Dendritic cell treated with granulocyte-macrophage colony-stimulating factor and Interleukin-4, amounts not matched to agents 40 ng/mL and 50 ng/mL, for 4 days (primary cell): Measurements from ENCODE around the gene CRACR2B.

ENCODE experiments used
- H3K27ac Mint-ChIP-seq: one replicate; pipeline ENCODE4 v1.8.0; 2022; ENCODE audit warnings: mild to moderate bottlenecking, mixed read lengths
- H3K27me3 Mint-ChIP-seq: one replicate; pipeline ENCODE4 v1.8.0; 2022; ENCODE audit warnings: mild to moderate bottlenecking, mixed read lengths
- H3K36me3 Mint-ChIP-seq: one replicate; pipeline ENCODE4 v1.8.0; 2022; ENCODE audit warnings: low read depth, mixed read lengths
- H3K4me1 Mint-ChIP-seq: one replicate; pipeline ENCODE4 v1.8.0; 2022; ENCODE audit warnings: low read depth, mixed read lengths
- H3K4me3 Mint-ChIP-seq: one replicate; pipeline ENCODE4 v1.8.0; 2022; ENCODE audit warnings: mild to moderate bottlenecking, moderate library complexity, mixed read lengths
- H3K9me3 Mint-ChIP-seq: one replicate; pipeline ENCODE4 v1.8.0; 2022; ENCODE audit warnings: mixed read lengths
- intact Hi-C: fragments of 100-400 bp; cut with micrococcal nuclease; formaldehyde crosslinking; loops from one replicate; pipeline ENCODE4 v1.15.0; 2022

The CRACR2B gene

DNA sequence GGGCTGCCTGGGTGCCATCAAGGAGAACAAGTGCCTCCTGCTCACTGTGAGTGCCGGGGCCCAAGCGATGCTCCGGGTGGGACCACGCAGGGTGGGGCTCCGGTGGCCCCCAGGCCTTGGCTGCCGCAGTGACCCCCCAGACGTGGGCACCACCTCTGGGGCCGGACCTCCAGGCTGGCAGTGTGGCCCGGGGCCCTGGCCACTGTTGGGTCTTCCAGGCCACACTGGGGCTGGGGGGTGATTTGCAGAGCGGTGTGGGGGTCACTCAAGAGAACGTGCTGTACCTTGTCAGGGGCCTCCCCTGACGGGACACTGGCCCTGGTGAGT lies 34.9 kb downstream of the CRACR2B start:
- Mint-ChIP-seq H3K36me3 (peaks cover 99% of the 10 kb centered on the region), H3K27me3 (no peaks in the 10 kb centered on the region), H3K4me1 (peaks cover 39% of the 10 kb centered on the region), H3K9me3 (no peaks in the 10 kb centered on the region), H3K4me3 (no peak overlapping the region), H3K27ac (no peak overlapping the region)
- intact Hi-C loops: no loop called here

DNA sequence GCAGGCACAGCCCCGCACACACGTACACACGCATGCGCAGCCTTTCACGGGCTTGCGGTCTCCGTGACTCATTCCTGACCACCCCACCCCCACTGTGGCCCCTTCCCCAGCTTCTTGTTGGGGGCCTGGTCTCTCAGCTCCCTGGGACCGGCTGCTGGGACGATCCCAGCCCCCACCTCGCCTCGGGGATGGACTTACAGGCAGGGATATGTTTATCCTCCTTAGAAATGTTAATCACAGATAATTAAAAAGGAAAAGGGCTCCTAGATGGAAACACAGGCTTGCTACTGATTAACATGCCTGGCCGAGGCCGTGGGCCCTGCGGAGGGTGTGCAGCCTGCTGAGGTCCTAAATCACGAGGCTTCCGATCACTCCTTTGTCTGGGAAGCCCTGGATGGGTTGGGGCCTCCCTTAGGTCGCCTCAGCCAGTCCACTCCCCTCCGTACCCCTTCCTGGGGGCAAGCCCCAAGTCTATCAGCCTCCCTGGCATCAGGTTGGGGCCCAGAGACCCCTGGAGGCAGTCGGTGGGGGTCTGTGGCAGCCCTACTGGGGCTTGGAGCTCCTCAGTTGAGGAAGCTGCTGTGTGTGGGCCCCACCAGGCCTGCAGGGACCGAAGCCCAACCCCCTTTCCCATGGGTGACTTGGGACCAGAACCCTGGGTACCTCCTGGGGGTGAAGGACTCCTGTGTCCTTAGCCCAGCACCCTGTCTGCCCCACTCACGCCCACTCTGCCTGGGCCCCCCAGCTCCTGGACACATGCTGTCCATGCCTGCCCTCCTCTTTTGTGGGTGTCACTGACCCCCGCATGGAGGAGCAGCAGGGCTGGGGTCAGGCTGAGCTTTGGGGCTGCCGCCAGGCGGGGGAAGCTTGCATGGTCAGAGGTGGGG lies 35.5 kb downstream of the CRACR2B start:
- peaks cover 36% of the 10 kb centered on the region for H3K4me1 Mint-ChIP-seq
- no peaks in the 10 kb centered on the region for H3K27me3 Mint-ChIP-seq
- no peaks in the 10 kb centered on the region for H3K9me3 Mint-ChIP-seq
- no peak overlapping the region for H3K4me3 Mint-ChIP-seq
- intact Hi-C loops: no loop called here
- no peak overlapping the region for H3K27ac Mint-ChIP-seq
- peaks cover 99% of the 10 kb centered on the region for H3K36me3 Mint-ChIP-seq

DNA sequence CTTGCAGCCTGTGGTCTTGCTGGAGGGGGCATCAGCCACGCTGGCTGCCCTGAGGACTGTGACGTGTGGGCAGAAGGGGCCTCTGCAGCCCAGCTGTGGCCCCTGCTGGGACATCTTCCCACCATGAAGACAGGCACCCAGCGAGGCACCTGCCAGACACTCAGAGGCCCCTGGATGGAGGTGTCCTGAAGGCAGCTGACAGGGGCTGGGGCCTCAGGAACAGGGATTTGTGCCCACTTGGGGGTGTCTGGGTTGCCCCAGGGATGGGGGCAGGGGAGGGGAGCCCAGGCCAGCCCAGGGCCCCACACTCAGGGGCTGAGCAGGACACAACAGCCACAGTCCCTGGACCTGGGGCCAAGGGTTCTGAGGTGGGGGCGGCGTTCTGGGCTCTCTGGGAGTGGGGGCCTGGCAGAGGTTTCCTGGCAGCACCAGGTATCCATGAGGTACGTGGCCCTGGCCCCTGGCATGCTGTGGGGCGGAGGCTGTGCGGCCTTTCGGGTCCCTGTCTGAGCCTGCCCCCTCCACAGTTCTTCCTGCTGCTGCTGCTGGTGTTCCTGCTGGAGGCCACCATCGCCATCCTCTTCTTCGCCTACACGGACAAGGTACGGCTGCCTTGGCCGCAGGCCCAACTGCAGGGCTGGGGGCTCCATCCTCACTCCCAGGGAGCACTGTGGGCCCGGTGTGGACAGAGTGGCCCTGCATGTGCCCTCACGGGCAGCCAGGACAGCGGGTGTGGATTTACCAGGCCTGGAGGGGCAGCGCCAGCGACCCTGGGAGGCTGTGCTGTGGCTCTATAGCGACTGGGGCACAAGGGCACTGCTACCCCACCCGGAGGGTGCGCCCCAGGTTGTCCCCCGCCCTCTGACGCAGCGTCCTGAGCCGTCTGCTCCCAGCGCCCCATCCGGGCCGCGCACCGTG lies 36.5 kb downstream of the CRACR2B start:
- Mint-ChIP-seq H3K4me1 (peaks cover 31% of the 10 kb centered on the region), H3K4me3 (no peak overlapping the region), H3K36me3 (peaks cover 99% of the 10 kb centered on the region), H3K27me3 (no peaks in the 10 kb centered on the region), H3K27ac (peak overlapping the region; percentile 32), H3K9me3 (no peaks in the 10 kb centered on the region)
- intact Hi-C loops: no loop called here

DNA sequence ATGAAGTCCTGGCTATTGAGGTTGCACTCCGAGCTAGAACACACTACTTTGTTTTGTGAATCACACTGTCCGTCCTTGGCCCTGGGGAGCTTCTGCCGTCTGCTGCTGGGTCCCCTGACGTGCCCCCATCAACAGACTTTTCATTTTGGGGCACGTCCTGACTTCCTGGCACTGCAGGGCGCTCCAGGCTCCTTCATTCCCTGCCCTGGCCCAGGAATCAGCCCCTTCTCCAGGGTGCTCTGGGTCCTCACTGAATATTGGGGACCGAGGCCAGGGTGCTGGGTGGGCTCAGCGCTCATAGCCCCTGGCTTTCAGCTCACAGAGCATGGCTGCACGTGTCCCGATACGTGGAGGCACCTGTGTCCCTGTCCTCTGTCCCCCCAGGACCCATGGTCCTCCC lies 37.2 kb downstream of the CRACR2B start:
- no peaks in the 10 kb centered on the region for H3K9me3 Mint-ChIP-seq
- peaks cover 24% of the 10 kb centered on the region for H3K4me1 Mint-ChIP-seq
- H3K36me3 Mint-ChIP-seq: peaks cover 99% of the 10 kb centered on the region
- no peaks in the 10 kb centered on the region for H3K27me3 Mint-ChIP-seq
- intact Hi-C loops: no loop called here
- H3K4me3 Mint-ChIP-seq: no peak overlapping the region
- H3K27ac Mint-ChIP-seq: peak overlapping the region; percentile 32

DNA sequence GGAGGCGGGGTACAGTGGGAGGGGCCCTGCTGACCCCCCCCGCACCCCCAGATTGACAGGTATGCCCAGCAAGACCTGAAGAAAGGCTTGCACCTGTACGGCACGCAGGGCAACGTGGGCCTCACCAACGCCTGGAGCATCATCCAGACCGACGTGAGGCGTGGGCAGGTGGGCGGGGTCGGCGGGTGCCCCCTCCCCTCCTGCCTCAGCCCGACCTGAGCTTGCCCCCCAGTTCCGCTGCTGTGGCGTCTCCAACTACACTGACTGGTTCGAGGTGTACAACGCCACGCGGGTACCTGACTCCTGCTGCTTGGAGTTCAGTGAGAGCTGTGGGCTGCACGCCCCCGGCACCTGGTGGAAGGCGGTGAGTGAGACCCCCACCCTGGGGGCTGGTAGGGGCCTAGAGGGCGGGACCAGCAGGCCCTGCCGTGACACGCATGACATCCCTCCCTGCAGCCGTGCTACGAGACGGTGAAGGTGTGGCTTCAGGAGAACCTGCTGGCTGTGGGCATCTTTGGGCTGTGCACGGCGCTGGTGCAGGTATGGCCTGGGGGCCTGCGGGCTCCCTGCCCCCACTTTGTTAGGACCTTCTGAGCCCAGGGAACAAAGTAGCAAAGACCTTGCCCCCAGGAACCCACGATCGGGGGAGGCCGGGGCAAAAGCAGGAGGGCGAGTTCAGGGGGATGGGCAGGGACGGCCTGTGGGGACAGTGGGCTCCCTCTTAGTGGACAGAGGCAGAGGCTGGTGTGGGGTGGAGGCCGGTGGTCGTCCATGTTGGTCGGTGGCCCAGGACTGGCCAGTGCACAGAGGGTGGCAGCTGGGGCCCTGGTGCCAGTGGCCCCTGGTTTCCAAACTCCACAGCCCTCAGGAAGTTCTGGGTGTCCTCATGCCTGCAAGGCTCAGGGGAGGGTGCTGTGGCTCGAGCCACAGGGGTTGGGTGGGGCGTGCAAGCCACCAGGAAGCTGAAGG lies 38.0 kb downstream of the CRACR2B start:
- Mint-ChIP-seq H3K4me1 (peaks cover 16% of the 10 kb centered on the region), H3K27ac (peak overlapping the region; percentile 59), H3K9me3 (no peaks in the 10 kb centered on the region), H3K36me3 (peaks cover 98% of the 10 kb centered on the region), H3K4me3 (no peak overlapping the region), H3K27me3 (no peaks in the 10 kb centered on the region)
- intact Hi-C loops: no loop called here

DNA sequence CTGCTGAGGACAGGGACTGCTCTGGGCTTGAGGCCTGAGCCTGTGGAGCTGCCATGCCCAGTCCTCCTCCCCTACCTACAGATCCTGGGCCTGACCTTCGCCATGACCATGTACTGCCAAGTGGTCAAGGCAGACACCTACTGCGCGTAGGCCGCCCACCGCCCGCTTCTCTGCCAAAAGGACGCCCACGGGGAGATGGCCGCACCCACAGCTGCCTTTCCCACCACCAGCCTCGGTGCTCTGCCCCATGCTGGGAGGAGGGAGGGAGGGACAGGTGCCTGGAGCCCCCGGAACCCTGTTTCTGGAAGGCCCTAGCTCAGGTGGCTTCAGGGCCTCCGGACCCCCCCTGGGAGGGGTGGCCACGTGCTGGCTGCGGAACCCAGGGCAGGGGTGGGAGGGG lies 38.8 kb downstream of the CRACR2B start:
- H3K9me3 Mint-ChIP-seq: no peaks in the 10 kb centered on the region
- no peaks in the 10 kb centered on the region for H3K27me3 Mint-ChIP-seq
- peaks cover 12% of the 10 kb centered on the region for H3K4me1 Mint-ChIP-seq
- intact Hi-C loops: no loop called here
- H3K27ac Mint-ChIP-seq: no peak overlapping the region
- H3K4me3 Mint-ChIP-seq: no peak overlapping the region
- H3K36me3 Mint-ChIP-seq: peaks cover 97% of the 10 kb centered on the region

DNA sequence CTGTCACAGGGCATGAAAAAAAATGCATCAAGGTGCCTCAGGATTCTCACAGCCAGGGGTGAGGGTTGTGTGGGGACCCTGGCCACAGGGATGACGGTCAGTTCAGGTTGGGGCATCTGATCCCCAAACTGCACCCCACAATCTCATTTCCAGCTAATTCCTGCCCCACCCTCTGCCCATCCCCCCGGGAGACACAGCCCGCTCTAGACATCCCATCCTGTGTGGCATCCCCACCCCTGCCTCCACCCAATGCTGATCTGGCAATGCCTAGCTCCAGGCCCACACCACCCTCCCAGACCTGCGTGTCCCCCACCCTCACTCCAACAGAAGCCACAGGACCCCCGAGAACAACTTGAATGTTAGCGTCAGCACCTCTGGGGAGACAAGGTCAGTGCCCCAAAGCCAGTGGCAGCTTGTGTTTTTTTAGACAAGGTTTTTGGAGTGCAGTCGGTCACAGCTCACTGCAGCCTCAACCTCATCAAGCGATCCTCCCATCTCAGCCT lies 40.2 kb downstream of the CRACR2B start:
- intact Hi-C loops: no loop called here

DNA sequence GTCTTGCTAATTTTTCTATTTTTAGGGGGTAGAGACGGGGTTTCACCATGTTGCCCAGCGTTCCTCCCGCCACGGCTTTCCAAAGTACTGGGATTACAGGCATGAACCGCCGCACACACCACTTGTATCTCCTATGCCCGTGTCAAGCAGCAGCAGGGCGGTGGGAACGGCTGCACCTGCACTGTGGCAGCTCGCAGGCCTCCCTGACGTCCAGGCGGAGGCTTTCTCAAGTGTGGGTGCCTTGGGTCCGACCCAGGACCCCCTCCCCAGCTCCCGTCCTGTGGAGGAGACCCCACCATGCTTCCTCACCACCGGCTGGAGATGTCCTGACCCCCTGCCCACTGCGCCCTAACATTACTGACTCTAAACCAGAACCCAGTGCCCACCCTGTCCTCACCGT lies 40.7 kb downstream of the CRACR2B start:
- Mint-ChIP-seq H3K4me1 (peaks cover 16% of the 10 kb centered on the region), H3K9me3 (no peaks in the 10 kb centered on the region), H3K4me3 (no peak overlapping the region), H3K36me3 (peaks cover 97% of the 10 kb centered on the region), H3K27me3 (no peaks in the 10 kb centered on the region), H3K27ac (no peak overlapping the region)
- intact Hi-C loops: no loop called here

More for the DNA sequence above, 40.2 kb downstream of the CRACR2B start:
- H3K9me3 Mint-ChIP-seq: no peaks in the 10 kb centered on the region
- peaks cover 97% of the 10 kb centered on the region for H3K36me3 Mint-ChIP-seq
- no peak overlapping the region for H3K27ac Mint-ChIP-seq
- H3K4me3 Mint-ChIP-seq: no peak overlapping the region
- peaks cover 12% of the 10 kb centered on the region for H3K4me1 Mint-ChIP-seq
- H3K27me3 Mint-ChIP-seq: no peaks in the 10 kb centered on the region

DNA sequence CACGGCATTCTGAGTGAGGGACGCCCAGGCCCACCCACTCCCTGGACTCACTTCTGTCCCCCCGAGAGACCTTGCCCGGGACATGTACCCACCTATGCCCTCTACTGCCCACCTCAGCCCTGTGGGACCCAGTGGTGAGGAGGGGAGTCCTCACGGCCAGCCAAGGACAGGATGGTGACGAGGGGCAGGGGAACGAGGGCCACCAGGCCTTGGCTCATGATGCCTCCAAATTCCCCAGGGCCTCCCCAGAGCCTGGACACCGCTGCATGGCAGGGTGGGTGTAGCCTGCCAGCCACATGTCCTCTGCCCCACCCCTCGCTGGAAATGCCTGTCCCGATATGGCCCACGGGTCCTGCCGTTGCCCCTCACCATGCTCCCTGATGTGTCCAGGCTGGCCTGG lies 41.1 kb downstream of the CRACR2B start:
- no peak overlapping the region for H3K27ac Mint-ChIP-seq
- intact Hi-C loops: no loop called here
- no peak overlapping the region for H3K4me3 Mint-ChIP-seq
- H3K4me1 Mint-ChIP-seq: peaks cover 20% of the 10 kb centered on the region
- H3K27me3 Mint-ChIP-seq: no peaks in the 10 kb centered on the region
- peaks cover 97% of the 10 kb centered on the region for H3K36me3 Mint-ChIP-seq
- H3K9me3 Mint-ChIP-seq: no peaks in the 10 kb centered on the region

DNA sequence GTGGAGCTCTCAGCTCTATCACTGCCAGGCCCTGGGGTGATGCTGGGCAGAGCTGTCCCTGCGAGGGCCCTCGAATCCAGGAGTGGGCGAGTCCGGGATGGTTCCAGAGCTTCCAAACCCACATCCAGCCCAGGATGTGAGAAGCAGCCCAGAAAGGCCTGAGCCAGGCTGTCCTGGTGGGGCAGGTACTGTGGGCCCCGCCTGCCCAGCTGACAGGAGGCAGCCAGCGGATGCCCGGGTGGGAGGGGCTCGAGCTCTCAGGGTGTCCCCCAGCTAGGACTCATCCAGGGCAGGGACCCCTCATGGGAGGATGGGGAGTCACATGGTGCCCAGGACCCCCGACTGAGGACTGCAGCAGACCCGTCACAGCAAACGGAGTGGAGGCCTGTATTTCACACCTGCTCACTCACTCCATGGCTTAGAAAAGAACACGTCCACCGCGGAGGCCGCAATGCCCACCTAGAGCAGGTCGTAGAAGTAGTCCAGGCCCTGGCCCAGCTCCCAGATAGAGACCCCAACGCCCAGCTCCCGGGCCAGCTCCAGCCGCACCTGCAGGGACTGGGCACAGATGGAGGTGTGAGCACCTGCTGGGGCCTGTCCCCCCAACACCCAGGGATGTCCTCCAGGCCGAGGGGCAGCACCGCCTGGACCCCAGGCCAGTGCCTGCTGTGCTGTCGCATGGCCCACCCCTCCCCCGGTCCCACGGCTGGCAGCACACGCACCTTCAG lies 41.8 kb downstream of the CRACR2B start:
- Mint-ChIP-seq H3K9me3 (no peaks in the 10 kb centered on the region), H3K27ac (no peak overlapping the region), H3K4me1 (peaks cover 20% of the 10 kb centered on the region), H3K36me3 (peaks cover 97% of the 10 kb centered on the region), H3K27me3 (no peaks in the 10 kb centered on the region), H3K4me3 (no peak overlapping the region)
- intact Hi-C loops: no loop called here

DNA sequence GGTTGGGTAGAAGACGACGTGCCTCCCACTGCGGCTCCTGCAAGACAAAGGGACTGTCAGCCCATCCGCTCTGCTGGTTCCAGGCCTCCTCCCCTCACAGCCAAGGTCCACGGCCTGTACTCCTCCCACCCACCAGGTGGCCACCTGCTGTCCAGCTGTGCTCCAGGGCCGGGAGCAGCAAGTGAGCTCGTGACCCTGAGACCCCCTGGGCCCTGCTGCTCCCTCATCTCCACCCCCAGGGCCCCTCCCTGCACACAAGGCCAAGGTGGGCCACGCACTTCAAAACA lies 42.4 kb downstream of the CRACR2B start:
- H3K4me1 Mint-ChIP-seq: peaks cover 20% of the 10 kb centered on the region
- intact Hi-C loops: no loop called here
- H3K27me3 Mint-ChIP-seq: no peaks in the 10 kb centered on the region
- H3K9me3 Mint-ChIP-seq: no peaks in the 10 kb centered on the region
- H3K36me3 Mint-ChIP-seq: peaks cover 97% of the 10 kb centered on the region
- H3K27ac Mint-ChIP-seq: no peak overlapping the region
- H3K4me3 Mint-ChIP-seq: no peak overlapping the region

DNA sequence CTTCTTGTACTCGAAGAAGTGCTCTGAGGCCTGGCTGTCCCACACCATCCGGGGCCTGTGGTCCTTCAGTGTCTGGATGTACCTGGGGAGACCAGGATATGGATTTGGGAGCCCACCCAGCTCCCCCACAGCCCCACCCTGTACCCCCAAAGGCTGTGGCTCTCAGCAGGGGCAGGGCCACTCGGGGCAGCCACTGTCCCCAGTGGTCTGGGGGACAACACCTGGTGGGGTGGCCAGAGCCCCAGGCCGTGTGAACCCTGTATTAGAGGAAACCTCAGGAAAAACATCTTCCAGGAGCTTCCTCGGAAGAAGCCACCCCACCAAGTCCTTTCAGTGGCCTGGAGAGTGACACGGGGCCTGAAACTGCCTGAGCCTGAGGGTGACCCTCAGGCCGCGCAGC lies 42.7 kb downstream of the CRACR2B start:
- H3K4me1 Mint-ChIP-seq: peaks cover 20% of the 10 kb centered on the region
- no peaks in the 10 kb centered on the region for H3K9me3 Mint-ChIP-seq
- no peaks in the 10 kb centered on the region for H3K27me3 Mint-ChIP-seq
- H3K36me3 Mint-ChIP-seq: peaks cover 97% of the 10 kb centered on the region
- intact Hi-C loops: no loop called here
- no peak overlapping the region for H3K4me3 Mint-ChIP-seq
- H3K27ac Mint-ChIP-seq: no peak overlapping the region

DNA sequence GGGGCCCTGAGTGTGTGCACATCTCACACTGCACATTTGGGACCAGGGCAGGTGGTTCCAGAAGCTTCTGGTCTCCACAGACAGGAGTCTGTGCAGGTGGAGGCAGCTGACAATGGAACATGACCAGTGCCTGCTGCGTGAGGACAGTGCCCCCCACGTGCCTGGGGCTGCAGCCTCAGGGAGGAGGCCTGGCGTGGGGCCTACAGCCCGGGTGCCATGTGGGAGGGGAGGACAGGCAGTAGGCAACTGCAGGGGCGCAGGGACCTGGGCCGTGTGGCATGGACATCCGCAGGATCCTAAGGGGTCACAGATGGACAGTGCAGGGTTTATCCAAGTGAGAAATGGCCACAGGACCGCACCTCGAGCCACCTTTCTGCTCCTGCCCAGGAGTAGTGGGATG lies 43.8 kb downstream of the CRACR2B start:
- peaks cover 97% of the 10 kb centered on the region for H3K36me3 Mint-ChIP-seq
- H3K4me3 Mint-ChIP-seq: no peak overlapping the region

More for the DNA sequence above, 43.8 kb downstream of the CRACR2B start:
- no peaks in the 10 kb centered on the region for H3K27me3 Mint-ChIP-seq
- no peaks in the 10 kb centered on the region for H3K9me3 Mint-ChIP-seq
- H3K4me1 Mint-ChIP-seq: peaks cover 22% of the 10 kb centered on the region
- no peak overlapping the region for H3K27ac Mint-ChIP-seq
- intact Hi-C loops: no loop called here
